Right atrium auricular region (tissue), 2 donors: ENCODE measurements around the gene MALAT1. TPM values are rescaled to one million over a fixed set of nuclear protein-coding genes. Genes with fewer than 3 reads are reported as not detected.

Experiments
- DNase-seq: peaks from one replicate; pipeline ENCODE4 v3.0.0-alpha.2; 2019; ENCODE audit warnings: low spot score
- H3K27ac ChIP-seq, 2 donors: fragments of 200-600 bp; sonication (generic); 1 replicate in 1 of 2; 2 replicates in 1 of 2; pipeline ENCODE4 v1.5.1; 2016 to 2019
- H3K27me3 ChIP-seq, 2 donors: fragments of 200-600 bp; sonication (generic); one replicate each; pipeline versions ENCODE4 v1.5.1 to v1.6.0; 2017 to 2019
- H3K36me3 ChIP-seq: fragments of 200-600 bp; sonication (generic); one replicate; pipeline ENCODE4 v1.5.1; 2016
- H3K4me1 ChIP-seq, 2 donors: fragments of 200-600 bp; sonication (generic); one replicate each; pipeline versions ENCODE4 v1.5.1 to v1.6.0; 2017 to 2019
- H3K4me3 ChIP-seq, 2 donors: fragments of 200-600 bp; sonication (generic); 1 replicate in 1 of 2; 2 replicates in 1 of 2; pipeline ENCODE4 v1.5.1; 2017 to 2019; ENCODE audit warnings: mild to moderate bottlenecking in 1 of 2, moderate library complexity in 1 of 2
- H3K9me3 ChIP-seq, 2 donors: fragments of 200-600 bp; sonication (generic); one replicate each; pipeline ENCODE4 v1.5.1; 2019
- total RNA-seq, 2 donors: library from RNA; depleted of rRNA; stranded (reverse); fragments of >200 nt; gene quantifications; one replicate each; pipeline ENCODE4 v1.1.0, GENCODE V29; 2016
- TF ChIP-seq, protein P1 (sequence below), 2 donors: fragments of 200-600 bp; sonication (generic); IDR thresholded peaks; one replicate each; pipeline ENCODE4 v1.5.1; 2019; ENCODE audit warnings: antibody characterized with exemption in 2 of 2

MALAT1 gene
- total RNA-seq, 2 donors from 2014 or later = 2,120 to 2,577 TPM

DNA sequence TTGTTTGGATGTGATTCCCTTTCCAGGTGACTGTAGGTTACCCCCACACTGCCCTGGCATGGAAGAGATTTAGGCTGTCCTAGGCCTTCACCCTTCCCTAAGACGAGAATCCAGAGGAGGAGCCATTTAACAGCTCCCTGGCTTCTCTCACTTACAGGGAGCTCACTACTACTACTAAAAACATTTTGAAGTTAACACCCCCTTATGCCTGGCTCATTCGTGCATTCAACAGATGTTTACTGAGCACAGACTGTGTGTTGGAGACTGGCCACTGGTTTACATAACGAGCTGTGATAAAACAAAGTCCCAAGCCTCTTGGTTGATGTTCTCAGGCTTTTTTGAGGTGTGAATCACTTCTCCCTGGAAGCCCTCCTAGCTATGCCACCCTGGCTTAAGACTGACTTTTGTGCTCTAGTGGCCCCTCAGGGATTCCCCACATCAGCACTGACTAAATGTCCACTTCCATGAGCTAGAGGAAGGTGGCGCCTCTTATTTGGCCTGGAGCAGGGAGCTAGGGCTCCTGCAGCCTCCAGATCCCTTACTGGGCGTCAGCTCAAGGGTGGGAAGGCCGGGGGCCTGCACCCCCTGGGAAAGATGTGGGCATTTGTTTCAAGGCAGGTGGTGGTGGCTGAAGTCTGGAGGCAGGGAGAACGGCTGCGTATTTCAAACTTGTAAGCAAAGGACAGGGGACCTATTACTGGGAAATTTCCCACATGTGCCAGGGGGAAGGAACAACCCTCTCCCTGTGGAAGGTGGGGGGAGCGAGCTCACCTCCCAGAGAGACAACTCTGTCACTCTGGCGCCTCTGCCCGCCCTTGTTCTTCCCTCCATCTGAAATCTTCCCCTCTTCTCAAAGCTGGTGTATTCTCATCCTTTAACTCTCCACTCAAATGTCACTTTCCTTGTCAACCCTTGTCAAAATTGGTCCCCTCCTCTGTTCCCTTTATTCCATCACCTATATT is 19.4 kb upstream of the MALAT1 start:
- H3K27me3 ChIP-seq = no peaks in the 10 kb centered on the region
- TF ChIP-seq, protein P1, sequence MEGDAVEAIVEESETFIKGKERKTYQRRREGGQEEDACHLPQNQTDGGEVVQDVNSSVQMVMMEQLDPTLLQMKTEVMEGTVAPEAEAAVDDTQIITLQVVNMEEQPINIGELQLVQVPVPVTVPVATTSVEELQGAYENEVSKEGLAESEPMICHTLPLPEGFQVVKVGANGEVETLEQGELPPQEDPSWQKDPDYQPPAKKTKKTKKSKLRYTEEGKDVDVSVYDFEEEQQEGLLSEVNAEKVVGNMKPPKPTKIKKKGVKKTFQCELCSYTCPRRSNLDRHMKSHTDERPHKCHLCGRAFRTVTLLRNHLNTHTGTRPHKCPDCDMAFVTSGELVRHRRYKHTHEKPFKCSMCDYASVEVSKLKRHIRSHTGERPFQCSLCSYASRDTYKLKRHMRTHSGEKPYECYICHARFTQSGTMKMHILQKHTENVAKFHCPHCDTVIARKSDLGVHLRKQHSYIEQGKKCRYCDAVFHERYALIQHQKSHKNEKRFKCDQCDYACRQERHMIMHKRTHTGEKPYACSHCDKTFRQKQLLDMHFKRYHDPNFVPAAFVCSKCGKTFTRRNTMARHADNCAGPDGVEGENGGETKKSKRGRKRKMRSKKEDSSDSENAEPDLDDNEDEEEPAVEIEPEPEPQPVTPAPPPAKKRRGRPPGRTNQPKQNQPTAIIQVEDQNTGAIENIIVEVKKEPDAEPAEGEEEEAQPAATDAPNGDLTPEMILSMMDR (IDR thresholded peaks at IDR 0.05) = peak; percentile 20 to 63
- peak overlapping the region; percentile 18 to 76 for H3K4me3 ChIP-seq
- H3K36me3 ChIP-seq = no peaks in the 10 kb centered on the region
- DNase-seq = no peak
- H3K4me1 ChIP-seq = peaks cover 0 to 62% of the 10 kb centered on the region in 2 donors
- H3K9me3 ChIP-seq = no peaks in the 10 kb centered on the region
- peak overlapping the region; percentile 99 for H3K27ac ChIP-seq

DNA sequence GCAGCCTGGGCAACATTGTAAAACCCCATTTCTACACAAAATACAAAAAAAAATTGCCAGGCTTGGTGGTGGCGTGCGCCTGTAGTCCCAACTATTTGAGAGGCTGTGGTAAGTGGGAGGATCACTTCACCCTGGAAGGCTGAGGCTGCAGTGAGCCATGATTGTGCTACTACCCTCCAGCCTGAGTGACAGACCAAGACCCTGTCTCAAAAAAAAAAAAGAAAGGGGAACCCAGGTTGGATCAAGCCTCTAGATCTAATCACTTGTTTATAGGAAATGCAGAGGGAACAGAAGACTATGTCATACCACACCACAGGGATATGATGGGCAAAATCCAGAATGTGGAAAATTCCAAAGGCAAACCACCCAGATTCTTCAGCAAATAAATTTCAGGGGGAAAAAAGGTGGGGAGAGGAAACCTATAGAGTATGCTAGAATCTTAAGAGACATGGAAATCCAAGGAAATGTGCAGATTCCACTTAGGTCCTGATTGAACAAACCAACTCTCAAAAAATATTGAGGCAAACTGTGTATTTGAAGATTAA is 16.5 kb upstream of the MALAT1 start:
- H3K4me3 ChIP-seq = no peak overlapping the region
- no peak for DNase-seq
- no peaks in the 10 kb centered on the region for H3K36me3 ChIP-seq
- peak overlapping the region in 1 of 2 donors; percentile 99 for H3K27ac ChIP-seq
- no peaks in the 10 kb centered on the region for H3K27me3 ChIP-seq
- peaks cover 0 to 75% of the 10 kb centered on the region in 2 donors for H3K4me1 ChIP-seq
- TF ChIP-seq, protein P1 (IDR thresholded peaks at IDR 0.05) = no peak
- no peaks in the 10 kb centered on the region for H3K9me3 ChIP-seq

DNA sequence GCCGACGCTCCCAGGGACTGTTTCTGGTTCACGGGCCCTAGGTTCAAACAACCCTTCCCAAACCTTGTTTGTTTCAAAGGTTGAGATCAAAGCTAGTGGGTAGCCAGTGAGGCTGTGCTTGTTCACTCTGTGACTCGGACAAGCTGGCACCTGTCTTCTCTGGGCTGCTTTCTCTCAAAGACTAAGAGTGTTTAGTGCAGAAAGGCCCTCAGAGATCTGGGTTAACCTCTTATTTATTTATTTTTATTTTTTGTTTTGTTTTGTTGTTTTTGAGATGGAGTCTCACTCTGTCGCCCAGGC is 13.0 kb upstream of the MALAT1 start:
- no peaks in the 10 kb centered on the region for H3K36me3 ChIP-seq
- no peak overlapping the region for H3K4me3 ChIP-seq
- no peaks in the 10 kb centered on the region for H3K27me3 ChIP-seq
- TF ChIP-seq, protein P1 (IDR thresholded peaks at IDR 0.05) = no peak
- H3K9me3 ChIP-seq = no peaks in the 10 kb centered on the region
- no peak for DNase-seq
- peak overlapping the region; percentile 95 to 100 for H3K27ac ChIP-seq
- H3K4me1 ChIP-seq = peaks cover 0 to 75% of the 10 kb centered on the region in 2 donors

DNA sequence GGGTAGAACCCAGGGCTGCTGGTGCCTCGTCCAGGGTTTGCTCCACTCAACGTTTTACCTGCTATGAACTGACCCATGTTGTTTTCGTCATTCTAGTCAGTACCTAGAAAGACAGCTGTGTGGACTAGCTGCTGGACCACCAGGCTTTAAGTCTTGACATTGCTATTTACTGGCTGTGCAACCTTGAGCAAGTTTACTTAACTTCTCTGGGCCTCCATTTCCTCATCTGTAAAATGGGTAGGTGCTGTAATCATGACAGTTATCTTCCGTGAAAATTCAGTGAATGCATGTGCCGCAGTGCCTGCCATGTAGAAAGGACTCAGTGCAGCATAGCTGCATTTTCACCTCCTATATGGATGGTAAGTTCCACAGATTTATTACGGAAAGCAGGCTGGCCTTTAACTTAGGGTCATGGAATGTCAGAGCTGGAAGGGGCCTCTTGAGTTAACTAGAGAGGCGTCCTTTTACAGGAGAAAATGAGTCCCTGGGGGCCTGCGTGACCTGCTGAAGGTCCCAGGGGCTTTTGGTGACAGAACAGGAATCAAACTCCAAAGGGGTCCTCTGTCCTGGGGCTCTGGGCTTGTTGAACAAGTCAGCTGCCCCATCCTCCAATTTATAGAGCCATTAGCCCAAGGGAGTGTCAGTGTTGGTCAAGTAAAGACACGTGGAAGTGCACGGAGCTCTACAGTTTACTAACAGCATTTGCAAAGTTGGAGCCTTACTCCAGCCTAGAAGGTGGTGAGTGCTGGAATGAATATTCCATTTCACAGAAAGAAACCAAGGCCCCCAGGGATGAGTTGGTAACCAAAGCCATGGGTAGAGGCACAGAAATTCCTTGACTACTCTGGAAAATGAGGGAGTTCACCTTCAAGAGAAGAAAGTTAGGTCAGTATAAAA is 12.0 kb upstream of the MALAT1 start:
- H3K4me1 ChIP-seq = peaks cover 0 to 75% of the 10 kb centered on the region in 2 donors
- no peaks in the 10 kb centered on the region for H3K36me3 ChIP-seq
- H3K27me3 ChIP-seq = no peaks in the 10 kb centered on the region
- no peak overlapping the region for H3K4me3 ChIP-seq
- TF ChIP-seq, protein P1 (IDR thresholded peaks at IDR 0.05) = no peak
- DNase-seq = no peak
- H3K27ac ChIP-seq = peak overlapping the region; percentile 95 to 100
- H3K9me3 ChIP-seq = no peaks in the 10 kb centered on the region

DNA sequence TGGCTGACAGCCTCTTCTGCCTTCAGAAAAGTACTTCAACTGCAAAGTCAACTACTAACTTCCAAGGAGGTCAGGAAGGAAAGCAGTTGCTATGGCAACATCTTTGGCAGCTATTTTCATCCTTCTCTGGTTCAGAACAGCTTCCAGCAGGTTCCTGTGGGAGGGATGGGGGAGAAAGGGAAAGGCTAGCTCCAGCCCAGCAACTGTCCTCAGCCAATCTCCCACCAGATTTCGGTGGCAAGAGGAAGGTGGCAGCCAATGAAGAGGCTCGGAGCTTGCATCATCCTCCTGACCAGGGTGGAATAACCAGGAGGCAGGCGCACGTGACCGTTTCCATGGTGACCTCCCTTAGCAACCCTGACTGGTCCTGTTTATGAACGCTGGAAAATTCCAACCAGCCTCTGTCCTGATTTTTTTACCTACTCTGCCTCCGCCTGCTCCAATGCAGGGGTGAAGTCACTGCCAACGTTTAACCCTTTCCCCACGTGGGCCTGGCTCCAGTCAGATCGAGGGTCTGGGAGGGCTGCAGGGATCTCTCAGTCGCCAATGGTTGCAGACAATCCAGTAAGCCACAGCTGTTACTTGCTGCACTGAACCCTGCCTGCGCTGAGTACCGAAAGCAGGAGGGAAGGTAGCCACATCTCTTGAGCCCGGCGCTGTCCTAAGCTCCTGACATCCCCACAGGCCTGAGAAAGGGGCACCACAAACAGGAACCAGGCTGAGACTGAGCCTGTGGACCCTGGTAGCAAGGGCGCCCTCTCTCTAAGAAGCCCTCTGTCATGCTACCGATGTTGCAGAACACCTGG is 11.2 kb upstream of the MALAT1 start:
- peak; percentile 100 for DNase-seq
- Histone ChIP-seq H3K27me3 (no peaks in the 10 kb centered on the region), H3K27ac (peak overlapping the region; percentile 95 to 100), H3K4me3 (peak overlapping the region in 1 of 2 donors; percentile 12), H3K36me3 (no peaks in the 10 kb centered on the region), H3K9me3 (no peaks in the 10 kb centered on the region), H3K4me1 (peaks cover 0 to 76% of the 10 kb centered on the region in 2 donors)
- TF ChIP-seq, protein P1 (IDR thresholded peaks at IDR 0.05) = no peak
